Iris pigment epithelial cell (primary cell): ENCODE measurements around the gene RO60.
"Not testable (repeated sequence)": the region's sequence is repeated elsewhere in the genome, so short reads cannot be mapped to it uniquely, and the experiment has no call there.

Experiments used
- DNase-seq: peaks from one replicate; pipeline ENCODE4 v3.0.0-alpha.2; 2011; ENCODE audit warnings: low read depth

Gene RO60

DNA sequence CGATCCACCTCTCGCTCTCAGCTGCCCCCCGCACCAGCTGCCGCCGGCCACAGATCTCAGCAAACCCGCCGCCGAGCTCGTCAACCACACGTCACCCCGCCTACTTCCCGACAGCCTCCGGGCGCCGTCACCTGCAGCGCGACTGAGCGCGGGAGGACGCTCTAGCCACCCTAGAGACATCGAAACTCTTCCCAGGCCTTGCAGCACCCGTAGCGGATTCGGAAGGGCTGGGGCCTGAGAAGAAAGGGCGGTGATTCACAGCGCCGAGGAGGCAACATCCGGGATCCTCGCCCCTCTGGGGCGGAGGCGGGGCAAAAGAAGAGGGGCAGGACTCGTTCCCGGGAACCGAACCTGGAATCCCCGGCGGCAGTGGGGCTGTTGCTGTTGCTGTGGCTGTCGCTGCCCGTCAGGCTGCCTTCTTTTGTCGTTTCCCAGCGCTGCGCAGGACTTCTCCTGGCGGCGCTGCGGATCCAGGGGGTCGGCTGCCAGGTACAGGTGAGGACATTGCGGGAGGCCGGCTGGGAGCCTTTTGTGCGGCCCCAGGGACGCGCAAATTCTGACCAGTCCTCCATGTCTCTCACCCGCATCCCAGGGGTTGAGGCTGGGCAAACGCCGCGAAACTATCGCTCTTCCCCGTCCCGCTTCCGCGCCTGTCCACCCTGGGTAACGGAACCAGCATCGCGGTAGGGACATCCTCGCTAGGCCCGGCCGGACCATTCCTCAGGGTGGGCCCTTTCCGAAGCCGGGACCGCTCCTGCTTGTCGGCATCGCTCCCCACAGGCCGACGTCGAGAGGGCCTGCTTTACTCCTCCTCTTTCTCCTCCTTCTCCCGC lies at the start of gene RO60, which contains the start of gene UCHL5:
RO60 (plus strand) TSS at position 331 of the 833 bp plus-strand sequence. CDS start 9,443 bp downstream, outside the sequence.
UCHL5 (minus strand) TSS at position 79 of the 833 bp plus-strand sequence. CDS start 100 bp downstream, outside the sequence.
- peak; percentile 99 for DNase-seq

DNA sequence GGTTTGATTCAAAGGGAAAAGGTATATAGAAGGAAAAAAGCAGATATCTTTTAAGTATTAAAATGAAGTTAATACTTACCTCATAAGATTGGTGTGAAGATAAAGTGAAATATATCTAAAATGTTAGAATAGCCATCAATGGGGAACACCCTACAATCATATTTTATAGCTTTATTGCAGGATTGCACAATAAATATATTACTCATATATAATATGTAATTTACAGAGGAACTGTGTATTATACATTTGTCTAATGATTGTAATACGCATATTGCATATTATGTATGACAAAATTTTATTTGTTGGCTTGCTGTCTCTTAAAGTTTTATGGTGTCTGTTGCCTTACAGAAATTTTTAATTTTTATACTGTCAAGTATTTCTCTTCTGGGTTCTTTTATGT lies 48.0 kb upstream of the RO60 start:
- DNase-seq = no peak

- DNase-seq = peak; percentile 82
Observed at GRCh38 chr1:193013005-193013404, 46.4 kb upstream of the RO60 start.

GRCh38 chr1:193013707-193014106 lies 45.7 kb upstream of the RO60 start:
- DNase-seq = no peak

- peak; percentile 28 for DNase-seq
Observed at GRCh38 chr1:193014400-193014799, 45.0 kb upstream of the RO60 start.

DNA sequence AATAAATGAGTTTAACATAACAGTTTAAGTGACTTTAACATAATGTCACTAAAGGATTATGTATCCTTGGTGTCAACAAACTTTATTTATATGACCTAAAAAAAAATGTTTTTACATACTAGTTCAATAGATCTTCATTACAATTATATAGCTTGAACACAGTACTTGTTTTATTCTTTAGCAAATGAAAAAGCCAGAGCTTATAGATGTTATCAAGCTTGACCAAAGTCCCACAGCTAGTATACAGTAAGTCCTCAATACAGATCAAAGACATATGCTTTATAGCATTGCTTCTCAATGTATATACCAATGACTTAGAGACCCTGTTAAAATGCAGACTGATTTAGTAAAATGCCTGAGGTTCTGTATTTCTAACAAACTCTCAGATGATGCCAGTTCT lies 42.6 kb upstream of the RO60 start:
- DNase-seq = no peak

DNA sequence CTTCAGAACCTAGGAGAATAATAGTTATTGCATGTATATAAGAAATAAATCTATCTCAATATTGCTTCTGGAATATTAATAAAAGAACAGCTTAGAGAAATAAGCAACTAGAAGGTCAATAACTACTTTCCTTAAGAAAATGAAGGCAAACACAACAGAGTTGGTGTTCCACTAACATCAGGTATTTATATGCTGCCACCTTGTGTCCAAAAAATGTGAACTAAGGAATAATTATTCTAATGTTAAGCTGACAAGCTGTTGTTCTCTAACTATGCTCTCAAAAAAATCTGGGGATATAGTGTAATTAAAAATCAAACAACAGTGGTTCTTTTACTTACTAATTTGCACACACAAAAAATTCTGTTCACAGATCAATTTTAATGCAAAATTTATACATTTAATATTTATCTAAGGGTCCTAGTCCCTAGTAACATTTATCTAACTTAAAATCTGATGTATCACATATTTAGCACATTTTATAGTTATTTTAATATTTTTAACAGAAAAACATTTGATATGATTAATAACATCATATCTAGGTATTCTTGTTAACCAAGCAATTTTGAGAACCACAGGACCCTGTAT lies 39.9 kb upstream of the RO60 start:
- peak; percentile 72 for DNase-seq

- no peak for DNase-seq
Observed at GRCh38 chr1:193025218-193025617, 34.2 kb upstream of the RO60 start.

GRCh38 chr1:193030280-193030679 lies 29.1 kb upstream of the RO60 start:
- no peak for DNase-seq

- peak; percentile 36 for DNase-seq
Observed at GRCh38 chr1:193031431-193031830, 28.0 kb upstream of the RO60 start.

GRCh38 chr1:193032643-193033427 lies 26.6 kb upstream of the RO60 start:
- DNase-seq = not testable (repeated sequence)

- no peak for DNase-seq
Observed at GRCh38 chr1:193033610-193034009, 25.8 kb upstream of the RO60 start.

DNA sequence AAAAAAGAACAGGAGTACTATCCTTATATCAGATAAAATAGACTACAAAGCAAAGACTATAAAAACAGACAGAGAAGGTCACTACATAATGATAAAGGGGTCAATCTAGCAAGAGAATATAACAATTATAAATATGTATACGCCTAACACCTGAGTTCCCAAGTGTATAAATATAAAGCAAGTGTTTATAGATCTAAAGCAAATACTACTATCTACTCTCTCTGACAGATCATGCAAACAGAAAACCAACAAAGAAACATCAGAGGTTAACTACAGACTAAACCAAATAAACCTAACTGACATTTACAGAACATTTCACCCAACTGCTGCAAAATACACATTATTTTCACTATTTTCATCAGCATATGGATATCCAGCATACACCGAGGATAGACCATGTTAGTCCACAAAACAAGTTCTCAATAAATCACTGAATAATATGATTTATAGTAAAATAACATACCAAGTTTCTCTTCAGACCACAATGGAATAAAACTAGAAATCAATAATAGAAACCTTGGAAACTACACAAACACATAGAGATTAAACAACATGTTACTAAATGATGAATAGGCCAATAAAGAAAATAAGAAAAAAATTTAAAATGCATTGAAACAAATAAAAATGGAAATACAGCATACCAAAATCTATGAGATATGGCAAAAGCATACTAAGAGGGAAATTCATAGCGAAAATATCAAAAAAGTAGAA lies 22.9 kb upstream of the RO60 start:
- no peak for DNase-seq

DNA sequence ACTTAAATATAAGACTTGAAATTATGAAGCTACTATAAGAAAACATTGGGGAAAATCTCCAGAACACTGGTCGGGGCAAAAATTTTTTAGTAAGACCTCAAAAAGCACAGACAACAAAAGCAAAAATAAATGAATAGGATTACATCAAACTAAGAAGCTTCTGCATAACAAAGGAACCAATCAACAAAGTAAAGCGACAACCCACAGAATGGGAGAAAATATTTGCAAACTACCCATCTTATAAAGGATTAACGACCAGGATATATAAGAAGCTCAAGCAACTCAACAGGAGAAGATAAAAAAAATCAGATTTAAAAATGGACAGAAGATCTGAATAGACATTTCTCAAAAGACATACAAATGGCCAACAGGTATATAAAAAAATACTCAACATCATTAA lies 19.4 kb upstream of the RO60 start:
- DNase-seq = no peak

- no peak for DNase-seq
Observed at GRCh38 chr1:193042766-193043691, 16.4 kb upstream of the RO60 start.

DNA sequence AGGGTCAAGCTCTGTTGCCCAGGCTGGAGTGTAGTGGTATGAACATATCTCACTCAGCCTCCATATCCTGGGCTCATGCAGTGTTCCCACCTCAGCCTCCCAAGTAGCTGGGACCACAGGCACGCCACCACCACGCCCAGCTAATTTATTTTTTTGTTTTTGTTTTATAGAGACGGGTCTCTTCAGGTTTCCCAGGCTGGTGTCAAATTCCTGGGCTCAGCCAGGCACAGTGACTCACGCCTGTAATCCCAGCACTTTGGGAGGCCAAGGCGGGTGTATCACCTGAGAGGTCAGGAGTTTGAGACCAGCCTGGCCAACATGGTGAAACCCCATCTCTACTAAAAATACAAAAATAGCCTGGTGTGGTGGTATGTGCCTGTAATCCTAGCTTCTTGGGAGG lies 10.5 kb upstream of the RO60 start:
- DNase-seq = not testable (repeated sequence)

GRCh38 chr1:193054169-193054675 lies 5.2 kb upstream of the RO60 start:
- no peak for DNase-seq

GRCh38 chr1:193058529-193059281 lies 707 bp upstream of the RO60 start:
- peak; percentile 67 for DNase-seq

DNA sequence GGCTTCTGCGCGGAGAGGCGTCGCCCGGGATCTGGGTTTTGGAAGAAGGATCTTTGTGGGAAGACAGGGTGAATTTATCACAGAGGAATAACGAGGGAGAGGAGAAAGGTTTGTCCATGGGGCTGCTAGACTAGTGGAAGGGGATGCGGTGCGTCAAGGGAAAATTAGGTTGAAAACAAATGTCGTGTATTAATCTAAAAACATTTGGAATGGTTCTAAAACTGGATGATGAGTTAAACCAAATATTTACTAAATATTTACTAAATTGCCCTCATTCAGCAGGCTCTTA lies 647 bp downstream of the RO60 start:
- no peak for DNase-seq

DNA sequence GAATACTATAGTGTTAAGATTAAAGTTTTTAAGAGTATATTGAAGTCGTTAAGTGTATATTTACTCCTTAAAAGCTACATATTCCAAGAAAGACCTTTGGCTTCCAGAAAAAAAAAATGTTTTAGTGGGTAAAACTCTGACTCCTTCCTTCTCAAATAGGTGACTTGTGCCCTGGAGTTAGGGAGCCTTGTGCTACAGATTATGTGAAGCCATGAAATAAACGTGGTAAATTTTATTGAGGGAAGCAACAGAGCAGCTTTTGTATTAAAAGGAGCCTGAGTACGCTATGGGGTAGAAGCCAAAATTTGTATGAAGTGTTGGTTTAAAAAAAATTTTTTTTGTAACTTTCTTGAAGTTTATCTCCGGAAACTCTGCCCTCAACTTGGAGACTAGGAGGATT lies 994 bp downstream of the RO60 start:
- DNase-seq = no peak
